Measurements from ENCODE around the gene TMC8.

- TF ChIP-seq CTCF (conservative IDR thresholded peaks at IDR 0.05 in 1 of 2, IDR thresholded peaks at IDR 0.05 in 1 of 2; ENCODE audit: extremely low read depth in 1 of 2, insufficient read depth in 1 of 2, low read depth in 1 of 2, low read length in 2 of 2) (no peak), EZH2 (IDR thresholded peaks at IDR 0.05; ENCODE audit: borderline replicate concordance, low read length) (no peak)
These were observed 20.1 kb upstream of the TMC8 start for GRCh38 chr17:78110363-78111015.

All from mammary epithelial cell (primary cell).